Calu3 (cell line): ENCODE results near the gene GCN1. TPM values are rescaled to one million over a fixed set of nuclear protein-coding genes. Genes with fewer than 3 reads are reported as not detected.

ENCODE experiments used
- BruUV-seq: library from RNA; stranded (reverse); fragments of 400-500 nt; replicated peaks from 2 replicates; lab custom pipeline; 2021; lab: Mats Ljungman, UMichigan
- CTCF ChIA-PET: fragments of 300-600 bp; sonication (Branson Sonifier 250); formaldehyde crosslinking; loops from one replicate; lab custom pipeline; 2022; ENCODE audit warnings: antibody characterized with exemption; lab: Charles Lee
- DNase-seq: peaks from one replicate; pipeline ENCODE4 v3.0.0; 2022
- H3K27ac Mint-ChIP-seq: one replicate; pipeline ENCODE4 v1.8.0; 2022; ENCODE audit warnings: mixed read lengths; ENCODE audit not compliant: unreplicated experiment
- H3K27me3 Mint-ChIP-seq: one replicate; pipeline ENCODE4 v1.8.0; 2022; ENCODE audit warnings: mixed read lengths; ENCODE audit not compliant: unreplicated experiment
- H3K36me3 Mint-ChIP-seq: one replicate; pipeline ENCODE4 v1.8.0; 2022; ENCODE audit warnings: mild to moderate bottlenecking, moderate library complexity, mixed read lengths; ENCODE audit not compliant: insufficient read depth, unreplicated experiment
- H3K4me1 Mint-ChIP-seq: one replicate; pipeline ENCODE4 v1.8.0; 2022; ENCODE audit warnings: mild to moderate bottlenecking, low read depth, mixed read lengths; ENCODE audit not compliant: unreplicated experiment
- H3K4me3 Mint-ChIP-seq: one replicate; pipeline ENCODE4 v1.8.0; 2022; ENCODE audit warnings: mild to moderate bottlenecking, low read depth, moderate library complexity, mixed read lengths; ENCODE audit not compliant: unreplicated experiment
- H3K9me3 Mint-ChIP-seq: one replicate; pipeline ENCODE4 v1.8.0; 2022; ENCODE audit warnings: low read depth, mixed read lengths; ENCODE audit not compliant: unreplicated experiment
- CTCF ChIP-seq: fragments of 200-600 bp; IDR thresholded peaks from one replicate; pipeline ENCODE4 v1.8.0; 2022; ENCODE audit warnings: antibody characterized with exemption; ENCODE audit not compliant: unreplicated experiment
- intact Hi-C: fragments of 100-400 bp; cut with micrococcal nuclease; formaldehyde crosslinking; loops from one replicate; pipeline ENCODE4 v1.10.0; 2022; ENCODE audit not compliant: unreplicated experiment
- total RNA-seq: library from RNA; stranded (reverse); gene quantifications from 2 replicates; pipeline ENCODE4 v1.2.3, GENCODE V29; 2022

The GCN1 gene
- total RNA-seq, 1 experiment from 2014 or later: 168 TPM

- CTCF ChIA-PET: no interaction called here
- peaks cover 60% of the 10 kb centered on the region for H3K36me3 Mint-ChIP-seq
These were observed 91.5 kb downstream of the GCN1 start for GRCh38 chr12:120103044-120103338.

GRCh38 chr12:120102189-120103043, 92.1 kb downstream of the GCN1 start:
- Mint-ChIP-seq H3K9me3 (no peaks in the 10 kb centered on the region), H3K36me3 (peaks cover 58% of the 10 kb centered on the region), H3K27me3 (no peaks in the 10 kb centered on the region), H3K27ac (no peak overlapping the region), H3K4me3 (no peak overlapping the region), H3K4me1 (peaks cover 10% of the 10 kb centered on the region)
- no TSS peak for BruUV-seq
- CTCF ChIA-PET: no interaction called here
- TF ChIP-seq CTCF: no peak
- no peak for DNase-seq
- intact Hi-C loops: no loop called here

More at GRCh38 chr12:120103044-120103338, 91.5 kb downstream of the GCN1 start:
- no peaks in the 10 kb centered on the region for H3K27me3 Mint-ChIP-seq
- no peaks in the 10 kb centered on the region for H3K9me3 Mint-ChIP-seq
- no peak overlapping the region for H3K4me3 Mint-ChIP-seq
- no TSS peak for BruUV-seq
- intact Hi-C loops: no loop called here
- H3K4me1 Mint-ChIP-seq: peaks cover 10% of the 10 kb centered on the region
- no peak for DNase-seq
- no peak overlapping the region for H3K27ac Mint-ChIP-seq
- no peak for TF ChIP-seq CTCF

GRCh38 chr12:120101617-120102016, 92.9 kb downstream of the GCN1 start:
- CTCF ChIA-PET: interaction anchor here (0.6 kb wide), 1 partner anchor 163 kb away, joined by 3 read pairs; no protein-coding TSS in a partner anchor
- no peaks in the 10 kb centered on the region for H3K27me3 Mint-ChIP-seq
- no peak for TF ChIP-seq CTCF
- H3K9me3 Mint-ChIP-seq: no peaks in the 10 kb centered on the region
- H3K27ac Mint-ChIP-seq: no peak overlapping the region
- intact Hi-C loops: no loop called here
- H3K4me3 Mint-ChIP-seq: no peak overlapping the region
- H3K36me3 Mint-ChIP-seq: peaks cover 62% of the 10 kb centered on the region
- DNase-seq: no peak
- BruUV-seq: no TSS peak
- H3K4me1 Mint-ChIP-seq: peaks cover 10% of the 10 kb centered on the region

GRCh38 chr12:120101182-120101581, 93.3 kb downstream of the GCN1 start:
- CTCF ChIA-PET: interaction anchor here (0.6 kb wide), 1 partner anchor 162 kb away, joined by 3 read pairs; no protein-coding TSS in a partner anchor
- Mint-ChIP-seq H3K4me1 (peaks cover 10% of the 10 kb centered on the region), H3K4me3 (no peak overlapping the region), H3K27me3 (no peaks in the 10 kb centered on the region), H3K9me3 (no peaks in the 10 kb centered on the region), H3K36me3 (peaks cover 63% of the 10 kb centered on the region), H3K27ac (no peak overlapping the region)
- no peak for DNase-seq
- TF ChIP-seq CTCF: no peak
- intact Hi-C loops: no loop called here
- no TSS peak for BruUV-seq
